Peyer's patch (tissue), 4 donors: ENCODE results near the gene MOK. TPM values are rescaled to one million over a fixed set of nuclear protein-coding genes. Genes with fewer than 3 reads are reported as not detected.

Experiments used
- DNase-seq, 3 donors: peaks; one replicate each; pipeline ENCODE4 v3.0.0-alpha.2; 2017 to 2019
- H3K27ac ChIP-seq, 4 donors: fragments of 200-600 bp; sonication (generic); one replicate each; pipeline ENCODE4 v1.5.1; 2016 to 2019
- H3K27me3 ChIP-seq, 2 donors: fragments of 200-600 bp; sonication (generic); one replicate each; pipeline ENCODE4 v1.5.1; 2019
- H3K36me3 ChIP-seq, 3 donors: fragments of 200-600 bp; sonication (generic); one replicate each; pipeline ENCODE4 v1.5.1; 2016 to 2019
- H3K4me1 ChIP-seq, 4 donors: fragments of 200-600 bp; sonication (generic); one replicate each; pipeline ENCODE4 v1.5.1; 2016 to 2019
- H3K4me3 ChIP-seq, 4 donors: fragments of 200-600 bp; sonication (generic); 1 replicate in 3 of 4; 2 replicates in 1 of 4; pipeline ENCODE4 v1.5.1; 2016 to 2019; ENCODE audit warnings: mild to moderate bottlenecking in 1 of 4
- H3K9me3 ChIP-seq, 4 donors: fragments of 200-600 bp; sonication (generic); one replicate each; pipeline ENCODE4 v1.5.1; 2016 to 2019; ENCODE audit warnings: mild to moderate bottlenecking in 1 of 4
- CTCF ChIP-seq, 6 experiments: fragments of 450-650 bp in 4 of 6; fragments of 200-600 bp in 2 of 6; sonication (generic) in 1 of 6; IDR thresholded peaks; one replicate each; pipeline ENCODE4 v1.5.1; 2017 to 2019; ENCODE audit warnings: antibody characterized with exemption in 6 of 6, mild to moderate bottlenecking in 3 of 6, moderate library complexity in 1 of 6
- POLR2A ChIP-seq, 2 donors: fragments of 450-650 bp; IDR thresholded peaks; one replicate each; pipeline ENCODE4 v1.5.1; 2017; ENCODE audit warnings: antibody characterized with exemption in 2 of 2, mild to moderate bottlenecking in 2 of 2, moderate library complexity in 2 of 2
- total RNA-seq, 4 donors: library from RNA; depleted of rRNA; stranded (reverse); fragments of >200 nt; gene quantifications; one replicate each; pipeline ENCODE4 v1.1.0, GENCODE V29; 2016

The MOK gene
- total RNA-seq, 4 donors from 2014 or later = 4.6 to 30.5 (median 14.6) TPM

GRCh38 chr14:102200690-102201352, 104.1 kb downstream of the MOK start:
- DNase-seq = no peak
- peaks cover 0 to 66% (median 0%) of the 10 kb centered on the region in 3 donors for H3K36me3 ChIP-seq

GRCh38 chr14:102197317-102197853, 107.6 kb downstream of the MOK start:
- H3K36me3 ChIP-seq = peaks cover 0 to 35% (median 0%) of the 10 kb centered on the region in 3 donors
- TF ChIP-seq POLR2A (IDR thresholded peaks at IDR 0.05) (no peak), CTCF (IDR thresholded peaks at IDR 0.05) (no peak)
- no peak overlapping the region for H3K27ac ChIP-seq
- DNase-seq = no peak
- H3K4me3 ChIP-seq = no peak overlapping the region
- H3K9me3 ChIP-seq = no peaks in the 10 kb centered on the region
- no peaks in the 10 kb centered on the region for H3K27me3 ChIP-seq
- H3K4me1 ChIP-seq = peaks cover 0 to 8% (median 0%) of the 10 kb centered on the region in 4 donors

More at GRCh38 chr14:102200690-102201352, 104.1 kb downstream of the MOK start:
- Histone ChIP-seq H3K4me1 (peaks cover 0 to 8% (median 0%) of the 10 kb centered on the region in 4 donors), H3K27me3 (no peaks in the 10 kb centered on the region), H3K9me3 (no peaks in the 10 kb centered on the region), H3K27ac (no peak overlapping the region), H3K4me3 (no peak overlapping the region)
- no peak for TF ChIP-seq POLR2A (IDR thresholded peaks at IDR 0.05)
- TF ChIP-seq CTCF (IDR thresholded peaks at IDR 0.05) = no peak

GRCh38 chr14:102196902-102197230, 108.1 kb downstream of the MOK start:
- TF ChIP-seq CTCF (IDR thresholded peaks at IDR 0.05) = no peak
- TF ChIP-seq POLR2A (IDR thresholded peaks at IDR 0.05) = no peak
- DNase-seq = no peak
- peaks cover 0 to 8% (median 0%) of the 10 kb centered on the region in 4 donors for H3K4me1 ChIP-seq

GRCh38 chr14:102196039-102196901, 108.7 kb downstream of the MOK start:
- no peak for DNase-seq
- Histone ChIP-seq H3K9me3 (no peaks in the 10 kb centered on the region), H3K36me3 (peaks cover 0 to 35% (median 0%) of the 10 kb centered on the region in 3 donors), H3K4me3 (no peak overlapping the region), H3K27ac (no peak overlapping the region), H3K27me3 (no peaks in the 10 kb centered on the region), H3K4me1 (peaks cover 0 to 8% (median 0%) of the 10 kb centered on the region in 4 donors)
- TF ChIP-seq POLR2A (IDR thresholded peaks at IDR 0.05) = no peak
- no peak for TF ChIP-seq CTCF (IDR thresholded peaks at IDR 0.05)

More at GRCh38 chr14:102196902-102197230, 108.1 kb downstream of the MOK start:
- H3K9me3 ChIP-seq = no peaks in the 10 kb centered on the region
- no peak overlapping the region for H3K27ac ChIP-seq
- peaks cover 0 to 35% (median 0%) of the 10 kb centered on the region in 3 donors for H3K36me3 ChIP-seq
- no peak overlapping the region for H3K4me3 ChIP-seq
- no peaks in the 10 kb centered on the region for H3K27me3 ChIP-seq

GRCh38 chr14:102195446-102195845, 109.5 kb downstream of the MOK start:
- Histone ChIP-seq H3K4me1 (peaks cover 0 to 8% (median 0%) of the 10 kb centered on the region in 4 donors), H3K36me3 (peaks cover 0 to 35% (median 0%) of the 10 kb centered on the region in 3 donors)
- TF ChIP-seq POLR2A (IDR thresholded peaks at IDR 0.05) (no peak), CTCF (IDR thresholded peaks at IDR 0.05) (no peak)

More at GRCh38 chr14:102195446-102195845, 109.5 kb downstream of the MOK start:
- H3K9me3 ChIP-seq = no peaks in the 10 kb centered on the region
- no peak overlapping the region for H3K27ac ChIP-seq
- H3K27me3 ChIP-seq = no peaks in the 10 kb centered on the region
- H3K4me3 ChIP-seq = no peak overlapping the region
- DNase-seq = no peak
